IMR-90 (cell line): ENCODE results near the gene MSH5. TPM values are rescaled to one million over a fixed set of nuclear protein-coding genes. Genes with fewer than 3 reads are reported as not detected.

Source experiments
- ATAC-seq: fragments of 200-7000 bp; cut with Tn5 transposase; 2 replicates; pipeline ENCODE4 v1.9.1; 2020; ENCODE audit warnings: low read depth, mild to moderate bottlenecking, moderate library complexity
- BruUV-seq: library from RNA; stranded (reverse); fragments of 400-500 nt; replicated peaks from 2 replicates; lab custom pipeline; 2021; lab: Mats Ljungman, UMichigan
- CTCF ChIA-PET: fragments of 300-600 bp; formaldehyde crosslinking; extraction: SDS; loops from one replicate; lab custom pipeline; 2021; ENCODE audit warnings: antibody characterized with exemption; lab: Yijun Ruan, JAX
- POLR2A ChIA-PET: fragments of 300-600 bp; sonication (Branson Sonifier 250); formaldehyde crosslinking; loops from one replicate; lab custom pipeline; 2022; ENCODE audit warnings: antibody characterized with exemption; ENCODE audit not compliant: unreplicated experiment; lab: Charles Lee
- DNase-seq: peaks from one replicate; pipeline ENCODE4 v3.0.0; 2013
- H2AFZ ChIP-seq: replicated peaks from 2 replicates; pipeline ENCODE3; 2013; ENCODE audit warnings: low read length, mild to moderate bottlenecking; ENCODE audit not compliant: poor library complexity
- H2AK5ac ChIP-seq: 2 replicates; pipeline ENCODE4 v1.6.1; 2013; ENCODE audit warnings: low read depth, low read length, inconsistent platforms
- H2AK9ac ChIP-seq: replicated peaks from 2 replicates; pipeline ENCODE3; 2013; ENCODE audit warnings: mild to moderate bottlenecking, low read depth, low read length, moderate library complexity; ENCODE audit not compliant: poor library complexity
- H2BK120ac ChIP-seq: 2 replicates; pipeline ENCODE4 v1.6.1; 2013; ENCODE audit warnings: low read depth, low read length, inconsistent platforms
- H2BK15ac ChIP-seq: 3 replicates; pipeline ENCODE4 v1.6.1; 2013; ENCODE audit warnings: low read depth, low read length, inconsistent platforms
- H2BK20ac ChIP-seq: 2 replicates; pipeline ENCODE4 v1.6.1; 2013; ENCODE audit warnings: low read depth, mild to moderate bottlenecking, inconsistent platforms, low read length, moderate library complexity
- H2BK5ac ChIP-seq: 2 replicates; pipeline ENCODE4 v1.6.1; 2013; ENCODE audit warnings: mild to moderate bottlenecking, low read depth, low read length, inconsistent platforms; ENCODE audit not compliant: poor library complexity, severe bottlenecking
- H3K14ac ChIP-seq: replicated peaks from 2 replicates; pipeline ENCODE4 v1.6.1; 2013; ENCODE audit warnings: low read depth, low read length, inconsistent platforms
- H3K18ac ChIP-seq: 2 replicates; pipeline ENCODE4 v1.6.1; 2013; ENCODE audit warnings: low read depth, low read length, control low read depth
- H3K23ac ChIP-seq: 2 replicates; pipeline ENCODE4 v1.6.1; 2013; ENCODE audit warnings: low read depth, low read length, inconsistent platforms
- H3K27ac ChIP-seq: 2 replicates; pipeline ENCODE4 v1.5.1; 2013; ENCODE audit warnings: mild to moderate bottlenecking, control low read depth, low read length; ENCODE audit not compliant: insufficient read depth
- H3K27me3 ChIP-seq: 2 replicates; pipeline ENCODE4 v1.6.1; 2013; ENCODE audit warnings: low read length; ENCODE audit not compliant: control insufficient read depth, insufficient read depth
- H3K36me3 ChIP-seq: 2 replicates; pipeline ENCODE4 v1.6.1; 2013; ENCODE audit warnings: low read length, mixed read lengths; ENCODE audit not compliant: control insufficient read depth, insufficient read depth
- H3K4ac ChIP-seq: 2 replicates; pipeline ENCODE4 v1.6.1; 2013; ENCODE audit warnings: low read depth, low read length, inconsistent platforms
- H3K4me1 ChIP-seq: 2 replicates; pipeline ENCODE4 v1.6.1; 2013; ENCODE audit warnings: low read length, mixed read lengths; ENCODE audit not compliant: control insufficient read depth, insufficient read depth
- H3K4me2 ChIP-seq: 2 replicates; pipeline ENCODE4 v1.6.1; 2013; ENCODE audit warnings: low read depth, mild to moderate bottlenecking, control low read depth, low read length, moderate library complexity
- H3K4me3 ChIP-seq: 2 replicates; pipeline ENCODE4 v1.5.1; 2013; ENCODE audit warnings: low read depth, mild to moderate bottlenecking, control low read depth, low read length, moderate library complexity; ENCODE audit not compliant: insufficient read depth
- H3K56ac ChIP-seq: 2 replicates; pipeline ENCODE4 v1.6.1; 2013; ENCODE audit warnings: low read length, inconsistent platforms; ENCODE audit not compliant: insufficient read depth; ENCODE audit errors: extremely low read depth
- H3K79me1 ChIP-seq, 2 experiments: 2 replicates each; pipeline ENCODE4 v1.6.1; 2013; ENCODE audit warnings: low read length in 2 of 2, inconsistent platforms in 1 of 2, low read depth in 1 of 2
- H3K9ac ChIP-seq: 2 replicates; pipeline ENCODE4 v1.6.1; 2013; ENCODE audit warnings: low read depth, low read length, control low read depth
- H3K9me1 ChIP-seq: 2 replicates; pipeline ENCODE4 v1.6.1; 2013; ENCODE audit warnings: low read length, inconsistent platforms; ENCODE audit not compliant: insufficient read depth
- H3K9me3 ChIP-seq: 2 replicates; pipeline ENCODE4 v1.6.1; 2013; ENCODE audit warnings: low read length; ENCODE audit not compliant: control insufficient read depth, insufficient read depth
- H4K20me1 ChIP-seq: 2 replicates; pipeline ENCODE4 v1.6.1; 2013; ENCODE audit warnings: low read length, inconsistent platforms; ENCODE audit not compliant: insufficient read depth
- H4K5ac ChIP-seq: 2 replicates; pipeline ENCODE4 v1.6.1; 2013; ENCODE audit warnings: mild to moderate bottlenecking, low read depth, low read length, control low read depth
- H4K8ac ChIP-seq, 2 experiments: 2 replicates each; pipeline ENCODE4 v1.6.1; 2013; ENCODE audit warnings: low read depth in 2 of 2, low read length in 2 of 2, control low read depth in 1 of 2, inconsistent platforms in 1 of 2
- H4K91ac ChIP-seq: 2 replicates; pipeline ENCODE4 v1.6.1; 2013; ENCODE audit warnings: low read depth, low read length, inconsistent platforms; ENCODE audit not compliant: insufficient read depth
- BHLHE40 ChIP-seq: fragments of 150-350 bp; IDR thresholded peaks from 2 replicates; pipeline ENCODE4 v1.6.1; 2016; ENCODE audit warnings: mild to moderate bottlenecking, low read depth, low read length
- CEBPB ChIP-seq: IDR thresholded peaks from 2 replicates; pipeline ENCODE4 v1.6.1; 2012; ENCODE audit warnings: low read depth, low read length, improper control_type of control experiment
- CTCF ChIP-seq: conservative IDR thresholded peaks from 2 replicates; pipeline ENCODE4 v1.5.1; 2012; ENCODE audit warnings: mild to moderate bottlenecking, low read depth, low read length, improper control_type of control experiment
- FOS ChIP-seq: fragments of 150-350 bp; IDR thresholded peaks from 2 replicates; pipeline ENCODE4 v1.6.1; 2016; ENCODE audit warnings: low read depth, low read length
- MAFK ChIP-seq: IDR thresholded peaks from 2 replicates; pipeline ENCODE4 v1.6.1; 2012; ENCODE audit warnings: low read depth, low read length, improper control_type of control experiment
- MAZ ChIP-seq: IDR thresholded peaks from 2 replicates; pipeline ENCODE4 v1.6.1; 2012; ENCODE audit warnings: low read depth, mild to moderate bottlenecking, low read length, improper control_type of control experiment, moderate library complexity, borderline replicate concordance
- POLR2A ChIP-seq: IDR thresholded peaks from 2 replicates; pipeline ENCODE4 v1.6.1; 2012; ENCODE audit warnings: mild to moderate bottlenecking, low read depth, low read length
- RAD21 ChIP-seq: IDR thresholded peaks from 2 replicates; pipeline ENCODE4 v1.6.1; 2012; ENCODE audit warnings: low read length, improper control_type of control experiment
- RCOR1 ChIP-seq: IDR thresholded peaks from 2 replicates; pipeline ENCODE4 v1.6.1; 2012; ENCODE audit warnings: mild to moderate bottlenecking, low read length, improper control_type of control experiment; ENCODE audit not compliant: insufficient replicate concordance
- RFX5 ChIP-seq: IDR thresholded peaks from 2 replicates; pipeline ENCODE4 v1.8.0; 2012; ENCODE audit warnings: low read depth, mild to moderate bottlenecking, low read length, moderate library complexity
- USF2 ChIP-seq: fragments of 150-350 bp; IDR thresholded peaks from 2 replicates; pipeline ENCODE4 v1.6.1; 2017; ENCODE audit warnings: mild to moderate bottlenecking, antibody characterized with exemption, low read length, low read depth
- WGBS, 2 experiments: methylation state at CpG; one replicate each; pipeline versions ENCODE4 v1.1.5 to v1.1.7; 2013; ENCODE audit warnings: missing lambda C conversion rate in 2 of 2; ENCODE audit not compliant: insufficient read length in 1 of 2; ENCODE audit errors: extremely low coverage in 2 of 2; 5-methylcytosine and 5-hydroxymethylcytosine counted together
- dilution Hi-C: fragments of 300-500 bp; cut with HindIII; formaldehyde crosslinking; loops from one replicate; pipeline ENCODE4 v1.14.3; 2018; ENCODE audit warnings: low sequenced_read_pairs; ENCODE audit not compliant: unreplicated experiment
- in situ Hi-C: fragments of 300-500 bp; cut with MboI; formaldehyde crosslinking; loops from 3 replicates; pipeline ENCODE4 v1.14.3; 2019; ENCODE audit warnings: low sequenced_read_pairs, inconsistent platforms, mixed read lengths
- intact Hi-C: fragments of 100-400 bp; cut with micrococcal nuclease; formaldehyde crosslinking; loops from 2 replicates; pipeline ENCODE4 v1.10.0; 2022
- polyA plus RNA-seq, 3 experiments: library from polyadenylated mRNA; depleted of rRNA; stranded (reverse); fragments of >200 nt; gene quantifications; 2 replicates each; pipeline ENCODE4 v1.2.3, GENCODE V29; 2012; ENCODE audit warnings: low replicate concordance in 1 of 3
- total RNA-seq: library from RNA; depleted of rRNA; stranded (reverse); fragments of >200 nt; gene quantifications from 2 replicates; pipeline ENCODE4 v1.2.3, GENCODE V29; 2012

The MSH5 gene
- total and polyA plus RNA-seq, 2 of the 4 experiments (the other 2 are of a cell fraction), result 5.6 to 15.7 TPM

GRCh38 chr6:31734821-31735406 is 4.9 kb upstream of the MSH5 start (continued):
- no peak for TF ChIP-seq USF2

GRCh38 chr6:31736021-31736767 is 3.6 kb upstream of the MSH5 start, which contains the start of gene CLIC1:
TSS of gene CLIC1 (minus strand) at chr6:31736530. CDS start at chr6:31736300, 230 bp downstream.
- H2BK15ac ChIP-seq, result peak within 1 kb of the TSS; percentile 71
- H2BK120ac ChIP-seq, result peak within 1 kb of the TSS; percentile 81
- peak within 1 kb of the TSS; percentile 96 for H3K4me2 ChIP-seq
- H2AK9ac ChIP-seq, result peak within 1 kb of the TSS; percentile 100
- ATAC-seq (peak; percentile 57), DNase-seq (peak; percentile 75)
- ChIA-PET POLR2A (interaction anchor here (0.6 kb wide), 1 partner anchor 19 kb away, joined by 3 read pairs; no protein-coding TSS in a partner anchor), CTCF (no interaction called here)
- H3K27ac ChIP-seq, result peak within 1 kb of the TSS; percentile 94
- H3K79me1 ChIP-seq, result peaks cover 13 to 75% of the 10 kb centered on the region in 2 experiments; a peak in 3 of 4 replicates
- peak within 1 kb of the TSS; percentile 99 for H4K91ac ChIP-seq
- H3K9me1 ChIP-seq, result peaks cover 14% of the 10 kb centered on the region
- peak within 1 kb of the TSS; percentile 76 for H2BK20ac ChIP-seq
- peak within 1 kb of the TSS; percentile 86 for H4K5ac ChIP-seq
- H3K4me3 ChIP-seq, result peak within 1 kb of the TSS; percentile 81
- no peaks in the 10 kb centered on the region for H3K27me3 ChIP-seq
- peak within 1 kb of the TSS; percentile 99 for H2BK5ac ChIP-seq
- H3K23ac ChIP-seq, result peak within 1 kb of the TSS; percentile 99
- H2AFZ ChIP-seq, result peak within 1 kb of the TSS; percentile 92
- peak within 1 kb of the TSS; percentile 80 for H3K18ac ChIP-seq
- WGBS, 2 experiments, result no CpG with 5 or more reads among the region's 24 CpGs
- peaks cover 18% of the 10 kb centered on the region for H3K4me1 ChIP-seq
- peak within 1 kb of the TSS; percentile 98 for H2AK5ac ChIP-seq
- BruUV-seq, result TSS peak; percentile 61
- in situ Hi-C loops, result no loop called here
- dilution Hi-C loops, result no loop called here
- H3K9me3 ChIP-seq, result no peaks in the 10 kb centered on the region
- H3K56ac ChIP-seq, result peak within 1 kb of the TSS; percentile 99
- peak within 1 kb of the TSS; percentile 98 for H3K9ac ChIP-seq
- H3K36me3 ChIP-seq, result peaks cover 26% of the 10 kb centered on the region
- peak within 1 kb of the TSS; percentile 98 for H3K4ac ChIP-seq
- H4K8ac ChIP-seq, result peak within 1 kb of the TSS; percentile 74 to 95
- intact Hi-C loops, result no loop called here
- H3K14ac ChIP-seq, result peak within 1 kb of the TSS; percentile 99
- H4K20me1 ChIP-seq, result peaks cover 25% of the 10 kb centered on the region
- TF ChIP-seq USF2 (no peak), BHLHE40 (no peak), RCOR1 (no peak), CTCF (no peak), CEBPB (no peak), RAD21 (no peak), MAFK (no peak), POLR2A (peak; percentile 83), MAZ (peak; percentile 90; the same call in 1 of the 2 replicates), FOS (peak; percentile 44; the same call in 1 of the 2 replicates), RFX5 (no peak)
